Uterus (tissue), 4 donors: ENCODE results near the gene FUT8. TPM values are rescaled to one million over a fixed set of nuclear protein-coding genes. Genes with fewer than 3 reads are reported as not detected.

Source experiments
- DNase-seq, 2 donors: peaks; one replicate each; pipeline ENCODE4 v3.0.0-alpha.2; 2019 to 2020
- H3K27ac ChIP-seq, 2 donors: fragments of 200-600 bp; sonication (generic); 1 replicate in 1 of 2; 2 replicates in 1 of 2; pipeline ENCODE4 v1.5.1; 2016 to 2018
- H3K27me3 ChIP-seq, 2 donors: fragments of 200-600 bp; sonication (generic); one replicate each; pipeline ENCODE4 v1.5.1; 2018 to 2019; ENCODE audit warnings: control low read depth in 1 of 2
- H3K36me3 ChIP-seq, 2 donors: fragments of 200-600 bp; sonication (generic); one replicate each; pipeline ENCODE4 v1.5.1; 2019; ENCODE audit warnings: control low read depth in 1 of 2
- H3K4me1 ChIP-seq, 2 donors: fragments of 200-600 bp; sonication (generic); one replicate each; pipeline ENCODE4 v1.5.1; 2018 to 2019; ENCODE audit warnings: control low read depth in 1 of 2
- H3K4me3 ChIP-seq, 2 donors: fragments of 200-600 bp; sonication (generic); 1 replicate in 1 of 2; 2 replicates in 1 of 2; pipeline ENCODE4 v1.5.1; 2018 to 2019; ENCODE audit warnings: mild to moderate bottlenecking in 1 of 2
- H3K9me3 ChIP-seq, 2 donors: fragments of 200-600 bp; sonication (generic); one replicate each; pipeline ENCODE4 v1.5.1; 2019; ENCODE audit warnings: control low read depth in 1 of 2
- CTCF ChIP-seq, 4 experiments: fragments of 200-600 bp in 2 of 4; fragments of 450-650 bp in 2 of 4; sonication (generic) in 2 of 4; IDR thresholded peaks; one replicate each; pipeline ENCODE4 v1.5.1; 2016 to 2019; ENCODE audit warnings: antibody characterized with exemption in 4 of 4, mild to moderate bottlenecking in 2 of 4, moderate library complexity in 1 of 4
- POLR2A ChIP-seq, 2 donors: fragments of 450-650 bp; IDR thresholded peaks; one replicate each; pipeline ENCODE4 v1.6.1; 2016; ENCODE audit warnings: antibody characterized with exemption in 2 of 2, mild to moderate bottlenecking in 1 of 2, moderate library complexity in 1 of 2
- intact Hi-C: fragments of 100-400 bp; cut with DNase I; formaldehyde crosslinking; loops from one replicate; pipeline ENCODE4 v1.15.1; 2023; ENCODE audit warnings: low total_unique reads
- total RNA-seq, 4 donors: library from RNA; depleted of rRNA in 3 of 4; stranded (reverse); fragments of >200 nt in 3 of 4; gene quantifications; one replicate each; pipeline versions ENCODE4 v1.1.0 to v1.2.4, GENCODE V29; 2014 to 2023
- donor health status: DM: yes; HTN: yes; CAD: no.

FUT8 gene
- total RNA-seq, 4 donors from 2014 or later: 39.2 to 57.6 (median 51.8) TPM

GRCh38 chr14:65729566-65729965 lies 317.0 kb downstream of the FUT8 start:
- Histone ChIP-seq H3K4me3 (no peak overlapping the region), H3K4me1 (no peaks in the 10 kb centered on the region), H3K27me3 (no peaks in the 10 kb centered on the region), H3K36me3 (no peaks in the 10 kb centered on the region), H3K27ac (no peak overlapping the region), H3K9me3 (no peaks in the 10 kb centered on the region)
- DNase-seq: no peak
- intact Hi-C loops: no loop called here
- TF ChIP-seq CTCF (IDR thresholded peaks at IDR 0.05) (no peak), POLR2A (IDR thresholded peaks at IDR 0.05) (no peak)

- no peak overlapping the region for H3K4me3 ChIP-seq
- TF ChIP-seq POLR2A (IDR thresholded peaks at IDR 0.05): no peak
- TF ChIP-seq CTCF (IDR thresholded peaks at IDR 0.05): no peak
- H3K27me3 ChIP-seq: no peaks in the 10 kb centered on the region
- no peak overlapping the region for H3K27ac ChIP-seq
- no peaks in the 10 kb centered on the region for H3K36me3 ChIP-seq
- DNase-seq: no peak
- no peaks in the 10 kb centered on the region for H3K9me3 ChIP-seq
- intact Hi-C loops: no loop called here
- no peaks in the 10 kb centered on the region for H3K4me1 ChIP-seq
These were observed 319.5 kb downstream of the FUT8 start for GRCh38 chr14:65731933-65732506.

GRCh38 chr14:65738339-65738738 lies 325.8 kb downstream of the FUT8 start:
- Histone ChIP-seq H3K9me3 (no peaks in the 10 kb centered on the region), H3K4me1 (no peaks in the 10 kb centered on the region), H3K36me3 (no peaks in the 10 kb centered on the region), H3K27ac (no peak overlapping the region), H3K4me3 (no peak overlapping the region), H3K27me3 (no peaks in the 10 kb centered on the region)
- TF ChIP-seq POLR2A (IDR thresholded peaks at IDR 0.05) (no peak), CTCF (IDR thresholded peaks at IDR 0.05) (no peak)
- peak in 1 of 2 donors; percentile 23 for DNase-seq
- intact Hi-C loops: no loop called here

- no peaks in the 10 kb centered on the region for H3K36me3 ChIP-seq
- no peaks in the 10 kb centered on the region for H3K27me3 ChIP-seq
- H3K4me1 ChIP-seq: no peaks in the 10 kb centered on the region
- no peak for TF ChIP-seq CTCF (IDR thresholded peaks at IDR 0.05)
- TF ChIP-seq POLR2A (IDR thresholded peaks at IDR 0.05): no peak
- H3K27ac ChIP-seq: no peak overlapping the region
- DNase-seq: no peak
- H3K9me3 ChIP-seq: no peaks in the 10 kb centered on the region
- H3K4me3 ChIP-seq: no peak overlapping the region
- intact Hi-C loops: no loop called here
These were observed 333.1 kb downstream of the FUT8 start for GRCh38 chr14:65745396-65746190.

- no peak for TF ChIP-seq CTCF (IDR thresholded peaks at IDR 0.05)
- intact Hi-C loops: no loop called here
- Histone ChIP-seq H3K27ac (no peak overlapping the region), H3K9me3 (no peaks in the 10 kb centered on the region), H3K4me3 (no peak overlapping the region), H3K4me1 (no peaks in the 10 kb centered on the region), H3K36me3 (no peaks in the 10 kb centered on the region), H3K27me3 (no peaks in the 10 kb centered on the region)
- no peak for DNase-seq
These were observed 336.3 kb downstream of the FUT8 start for GRCh38 chr14:65748796-65749195.
